Measurements from ENCODE around the gene LCE1E. TPM values are rescaled to one million over a fixed set of nuclear protein-coding genes. Genes with fewer than 3 reads are reported as not detected.

Gene LCE1E
- total RNA-seq, 2 experiments from 2014 or later = not detected

- ChIA-PET CTCF (no interaction called here), POLR2A (no interaction called here)
- no peak within 1 kb of the TSS for H3K4me3 Mint-ChIP-seq
- DNase-seq = no peak
- peaks cover 24% of the 10 kb centered on the region for H3K27me3 Mint-ChIP-seq
- no peaks in the 10 kb centered on the region for H3K9me3 Mint-ChIP-seq
- intact Hi-C loops (cut with micrococcal nuclease) = no loop called here
- H3K4me1 Mint-ChIP-seq (ENCODE audit: low read depth) = no peaks in the 10 kb centered on the region
- H3K36me3 Mint-ChIP-seq = no peaks in the 10 kb centered on the region
- H3K27ac Mint-ChIP-seq = no peak within 1 kb of the TSS
Measured at GRCh38 chr1:152806576-152806975, 20.5 kb downstream of the LCE1E start, which contains the start of gene LCE1C. TSS of gene LCE1C (minus strand) at chr1:152806651. CDS start at chr1:152805478, 1,173 bp downstream.

GRCh38 chr1:152811050-152811449, 25.0 kb downstream of the LCE1E start:
- ChIA-PET POLR2A (no interaction called here), CTCF (no interaction called here)
- no peaks in the 10 kb centered on the region for H3K4me1 Mint-ChIP-seq (ENCODE audit: low read depth)
- no peaks in the 10 kb centered on the region for H3K9me3 Mint-ChIP-seq
- no peaks in the 10 kb centered on the region for H3K36me3 Mint-ChIP-seq
- no peak overlapping the region for H3K27ac Mint-ChIP-seq
- intact Hi-C loops (cut with micrococcal nuclease) = no loop called here
- H3K27me3 Mint-ChIP-seq = peaks cover 7% of the 10 kb centered on the region
- DNase-seq = no peak
- H3K4me3 Mint-ChIP-seq = no peak overlapping the region

- Mint-ChIP-seq H3K9me3 (no peaks in the 10 kb centered on the region), H3K4me3 (no peak within 1 kb of the TSS), H3K36me3 (no peaks in the 10 kb centered on the region), H3K27ac (no peak within 1 kb of the TSS), H3K4me1 (ENCODE audit: low read depth) (no peaks in the 10 kb centered on the region), H3K27me3 (peaks cover 7% of the 10 kb centered on the region)
- ChIA-PET CTCF (no interaction called here), POLR2A (no interaction called here)
- intact Hi-C loops (cut with micrococcal nuclease) = no loop called here
- no peak for DNase-seq
Measured at GRCh38 chr1:152811671-152812070, 25.6 kb downstream of the LCE1E start, which contains the start of gene LCE1B. TSS of gene LCE1B (plus strand) at chr1:152811971. CDS start at chr1:152812447, 476 bp downstream.

GRCh38 chr1:152817309-152817708, 31.3 kb downstream of the LCE1E start:
- H3K27ac Mint-ChIP-seq = no peak overlapping the region
- DNase-seq = no peak
- CTCF ChIA-PET = no interaction called here
- no peaks in the 10 kb centered on the region for H3K27me3 Mint-ChIP-seq
- H3K36me3 Mint-ChIP-seq = no peaks in the 10 kb centered on the region
- intact Hi-C loops (cut with micrococcal nuclease) = no loop called here
- H3K4me1 Mint-ChIP-seq (ENCODE audit: low read depth) = no peaks in the 10 kb centered on the region
- H3K4me3 Mint-ChIP-seq = no peak overlapping the region
- POLR2A ChIA-PET = no interaction called here
- no peaks in the 10 kb centered on the region for H3K9me3 Mint-ChIP-seq

- POLR2A ChIA-PET = no interaction called here
- Mint-ChIP-seq H3K36me3 (no peaks in the 10 kb centered on the region), H3K27me3 (peaks cover 14% of the 10 kb centered on the region), H3K4me3 (no peak overlapping the region), H3K27ac (no peak overlapping the region), H3K9me3 (no peaks in the 10 kb centered on the region), H3K4me1 (ENCODE audit: low read depth) (no peaks in the 10 kb centered on the region)
- no peak for DNase-seq
- CTCF ChIA-PET = no interaction called here
- intact Hi-C loops (cut with micrococcal nuclease) = no loop called here
Measured at GRCh38 chr1:152823294-152823693, 37.2 kb downstream of the LCE1E start.

- H3K9me3 Mint-ChIP-seq = no peaks in the 10 kb centered on the region
- peaks cover 23% of the 10 kb centered on the region for H3K27me3 Mint-ChIP-seq
Measured at GRCh38 chr1:152824964-152825363, 38.9 kb downstream of the LCE1E start.

GRCh38 chr1:152827173-152827572, 41.1 kb downstream of the LCE1E start, which contains the start of gene LCE1A:
TSS of gene LCE1A (plus strand) at chr1:152827473. CDS start at chr1:152827473, 0 bp downstream.
- Mint-ChIP-seq H3K27ac (no peak within 1 kb of the TSS), H3K36me3 (no peaks in the 10 kb centered on the region), H3K9me3 (no peaks in the 10 kb centered on the region), H3K4me3 (no peak within 1 kb of the TSS), H3K4me1 (ENCODE audit: low read depth) (no peaks in the 10 kb centered on the region), H3K27me3 (peaks cover 27% of the 10 kb centered on the region)
- ChIA-PET POLR2A (no interaction called here), CTCF (interaction anchor here (0.8 kb wide), 1 partner anchor 43 kb away, joined by 3 read pairs; no protein-coding TSS in a partner anchor)
- intact Hi-C loops (cut with micrococcal nuclease) = no loop called here
- DNase-seq = no peak

More at GRCh38 chr1:152824964-152825363, 38.9 kb downstream of the LCE1E start:
- ChIA-PET POLR2A (no interaction called here), CTCF (no interaction called here)
- Mint-ChIP-seq H3K36me3 (no peaks in the 10 kb centered on the region), H3K4me3 (no peak overlapping the region), H3K27ac (no peak overlapping the region), H3K4me1 (ENCODE audit: low read depth) (no peaks in the 10 kb centered on the region)
- no peak for DNase-seq
- intact Hi-C loops (cut with micrococcal nuclease) = no loop called here

- no peak for DNase-seq
- H3K9me3 Mint-ChIP-seq = no peaks in the 10 kb centered on the region
- intact Hi-C loops (cut with micrococcal nuclease) = no loop called here
- H3K4me1 Mint-ChIP-seq (ENCODE audit: low read depth) = no peaks in the 10 kb centered on the region
- no peak overlapping the region for H3K27ac Mint-ChIP-seq
- H3K36me3 Mint-ChIP-seq = no peaks in the 10 kb centered on the region
- H3K4me3 Mint-ChIP-seq = no peak overlapping the region
- ChIA-PET CTCF (no interaction called here), POLR2A (no interaction called here)
- H3K27me3 Mint-ChIP-seq = no peaks in the 10 kb centered on the region
Measured at GRCh38 chr1:152836870-152837269, 50.8 kb downstream of the LCE1E start.

Other genes starting within 250 kb of the LCE1E start
- gene LCE3E, start 219.5 kb upstream of the LCE1E start, total RNA-seq = not detected
- gene LCE3D, start 205.7 kb upstream of the LCE1E start, total RNA-seq = not detected
- not detected for gene LCE3C, start 186.0 kb upstream of the LCE1E start, total RNA-seq
- gene LCE3B, start 172.4 kb upstream of the LCE1E start, total RNA-seq = not detected
- gene LCE3A, start 163.2 kb upstream of the LCE1E start, total RNA-seq = not detected
- gene LCE2D, start 122.9 kb upstream of the LCE1E start, total RNA-seq = not detected
- not detected for gene LCE2C, start 111.0 kb upstream of the LCE1E start, total RNA-seq
- gene LCE2B, start 100.1 kb upstream of the LCE1E start, total RNA-seq = not detected
- gene LCE2A, start 87.9 kb upstream of the LCE1E start, total RNA-seq = not detected
- not detected for gene LCE4A, start 78.1 kb upstream of the LCE1E start, total RNA-seq
- gene KPRP, start 28.2 kb upstream of the LCE1E start, total RNA-seq = not detected
- not detected for gene LCE1F, start 11.1 kb upstream of the LCE1E start, total RNA-seq
- gene LCE1D, start 10.5 kb downstream of the LCE1E start, total RNA-seq = not detected
- not detected for gene LCE1C, start 20.4 kb downstream of the LCE1E start, total RNA-seq
- not detected for gene LCE1B, start 25.7 kb downstream of the LCE1E start, total RNA-seq
- gene LCE1A, start 41.2 kb downstream of the LCE1E start, total RNA-seq = not detected
- not detected for gene LCE6A, start 56.6 kb downstream of the LCE1E start, total RNA-seq
- not detected for gene LCE7A, start 73.7 kb downstream of the LCE1E start, total RNA-seq
- not detected for gene SMCP, start 92.1 kb downstream of the LCE1E start, total RNA-seq
- gene IVL, start 122.3 kb downstream of the LCE1E start, total RNA-seq = not detected
- gene SPRR5, start 160.9 kb downstream of the LCE1E start, total RNA-seq = not detected
- gene SPRR4, start 184.4 kb downstream of the LCE1E start, total RNA-seq = not detected
- not detected for gene SPRR1A, start 197.8 kb downstream of the LCE1E start, total RNA-seq
- gene SPRR3, start 215.5 kb downstream of the LCE1E start, total RNA-seq = not detected
- gene SPRR1B, start 244.9 kb downstream of the LCE1E start, total RNA-seq = not detected